ENCODE results near the gene ARID3B.
"Not testable (repeated sequence)": the region's sequence is repeated elsewhere in the genome, so short reads cannot be mapped to it uniquely, and the experiment has no call there.

The ARID3B gene

GRCh38 chr15:74578496-74578994 lies 37.5 kb downstream of the ARID3B start:
- DNase-seq = no peak

- no peak for DNase-seq
Measured at GRCh38 chr15:74579001-74579400, 38.0 kb downstream of the ARID3B start.

- DNase-seq = no peak
Measured at GRCh38 chr15:74580538-74581350, 39.7 kb downstream of the ARID3B start.

- no peak for DNase-seq
Measured at GRCh38 chr15:74584204-74584603, 43.2 kb downstream of the ARID3B start.

GRCh38 chr15:74584779-74585178 lies 43.8 kb downstream of the ARID3B start:
- DNase-seq = no peak

GRCh38 chr15:74585191-74585590 lies 44.2 kb downstream of the ARID3B start:
- no peak for DNase-seq

- no peak for DNase-seq
Measured at GRCh38 chr15:74585857-74586256, 44.8 kb downstream of the ARID3B start.

- DNase-seq = no peak
Measured at GRCh38 chr15:74589826-74590225, 48.8 kb downstream of the ARID3B start.

- no peak for DNase-seq
Measured at GRCh38 chr15:74592222-74592621, 51.2 kb downstream of the ARID3B start.

- peak; percentile 86 for DNase-seq
Measured at GRCh38 chr15:74593122-74593521, 52.1 kb downstream of the ARID3B start.

GRCh38 chr15:74594455-74594854 lies 53.4 kb downstream of the ARID3B start:
- DNase-seq = no peak

GRCh38 chr15:74595271-74595670 lies 54.3 kb downstream of the ARID3B start:
- DNase-seq = no peak

GRCh38 chr15:74596736-74597135 lies 55.7 kb downstream of the ARID3B start:
- not testable (repeated sequence) for DNase-seq

GRCh38 chr15:74597146-74597705 lies 56.2 kb downstream of the ARID3B start:
- DNase-seq = not testable (repeated sequence)

GRCh38 chr15:74598126-74598842 lies 57.3 kb downstream of the ARID3B start:
- peak; percentile 91 for DNase-seq

GRCh38 chr15:74599156-74599555 lies 58.1 kb downstream of the ARID3B start:
- no peak for DNase-seq

GRCh38 chr15:74603026-74603788 lies 62.2 kb downstream of the ARID3B start:
- DNase-seq = no peak

- DNase-seq = no peak
Measured at GRCh38 chr15:74603789-74604705, 63.0 kb downstream of the ARID3B start.

GRCh38 chr15:74604983-74605794 lies 64.2 kb downstream of the ARID3B start:
- no peak for DNase-seq

- DNase-seq = no peak
Measured at GRCh38 chr15:74605795-74606150, 64.8 kb downstream of the ARID3B start.

GRCh38 chr15:74608786-74609185 lies 67.8 kb downstream of the ARID3B start:
- DNase-seq = no peak

Measured in DMS53 (cell line).